HG03521 (cell line): ENCODE data around the gene UNC13D.
A peak's percentile ranks its signal among the peaks of the same experiment; 100 is the strongest.
"Not testable (repeated sequence)": the region's sequence is repeated elsewhere in the genome, so short reads cannot be mapped to it uniquely, and the experiment has no call there.

Source experiments
- ATAC-seq: cut with Tn5 transposase; IDR thresholded peaks from one replicate; pipeline ENCODE4 v1.9.1; 2021; ENCODE audit warnings: mild to moderate bottlenecking, moderate library complexity; ENCODE audit not compliant: unreplicated experiment

The UNC13D gene

DNA sequence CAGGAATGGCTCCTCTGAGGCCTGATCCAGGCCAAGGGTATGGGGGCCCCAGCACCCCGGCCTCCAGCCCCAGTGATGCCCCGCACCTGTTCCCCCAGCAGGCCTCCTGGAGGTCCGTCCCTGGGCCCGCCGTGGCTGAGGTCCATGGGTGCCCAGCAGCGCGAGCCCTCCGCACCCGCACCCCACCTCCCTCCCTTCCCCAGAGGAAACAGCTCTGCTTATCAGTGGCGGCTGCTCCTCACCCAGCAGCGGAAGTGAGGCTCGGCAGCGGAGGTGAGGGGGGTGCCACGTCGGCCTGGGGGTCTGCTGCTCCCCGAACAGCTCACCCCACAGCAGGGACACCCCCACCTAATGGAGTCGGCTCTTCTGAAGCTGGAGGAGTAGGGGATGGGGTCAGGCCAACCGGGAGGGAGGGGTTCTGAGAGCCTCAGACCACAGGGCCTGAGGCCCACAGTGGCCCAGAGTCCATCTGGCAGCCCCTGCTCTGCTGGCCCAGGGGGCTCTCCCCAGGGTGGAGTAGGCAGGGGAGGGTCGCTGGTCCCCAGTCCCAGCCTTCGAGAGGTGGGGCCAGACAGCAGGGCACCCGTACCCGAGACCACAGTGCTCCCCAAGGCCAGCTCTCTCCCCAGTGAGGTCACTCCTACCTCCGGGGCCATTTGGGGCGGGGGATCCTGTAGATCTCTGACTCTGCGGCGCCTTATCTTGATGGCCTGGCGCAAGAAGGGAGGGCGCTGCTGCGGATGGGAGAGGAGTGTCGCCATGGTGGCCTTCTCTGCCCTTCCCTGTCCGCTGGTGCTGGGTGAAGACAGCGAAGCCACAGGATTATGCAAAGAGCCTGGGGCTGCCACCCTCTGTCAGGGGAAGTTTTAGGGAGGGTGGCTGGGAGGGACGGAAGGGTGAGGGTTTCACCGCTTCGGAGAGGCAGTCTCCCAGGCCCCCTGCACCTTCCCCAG lies at the start of gene UNC13D:
UNC13D (minus strand) TSS at position 828 of the 953 bp plus-strand sequence; CDS start at position 761, 67 bp downstream.
- ATAC-seq: no peak

DNA sequence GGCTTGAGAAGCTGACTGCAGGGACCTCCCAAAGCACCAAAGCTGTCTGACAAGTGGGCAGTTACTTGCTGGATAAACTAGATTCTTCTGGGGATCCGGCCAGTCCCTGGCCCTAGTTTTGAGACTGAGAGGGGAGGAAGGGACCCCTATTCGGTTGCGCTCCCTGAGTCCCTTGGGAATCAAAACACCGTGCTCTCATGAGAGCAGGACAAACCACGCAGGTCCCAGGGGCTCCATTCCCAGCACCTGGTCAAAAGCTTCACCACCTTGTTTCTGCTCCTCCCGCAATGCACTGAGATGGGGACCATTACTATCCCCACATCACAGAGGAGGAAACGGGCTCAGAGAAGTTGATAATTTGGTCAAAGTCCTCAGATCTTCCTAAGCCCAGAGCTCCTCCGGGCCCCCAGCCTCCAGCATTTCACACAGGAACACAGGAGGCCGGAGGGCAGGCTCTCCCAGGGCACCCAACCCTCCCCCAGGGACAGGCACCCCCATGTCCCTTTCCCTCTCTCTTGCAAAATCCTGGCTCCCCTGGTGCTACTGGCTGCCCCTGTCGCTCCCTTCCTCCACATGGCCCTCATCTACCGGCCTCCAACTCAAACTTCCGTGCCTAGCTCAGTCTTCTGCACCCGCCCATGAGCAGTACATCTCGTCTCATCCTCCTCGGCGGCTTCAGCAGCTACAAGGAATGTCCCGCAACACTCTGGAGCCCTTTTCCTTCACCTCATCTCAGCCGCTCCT lies 49.3 kb upstream of the UNC13D start:
- no peak for ATAC-seq

DNA sequence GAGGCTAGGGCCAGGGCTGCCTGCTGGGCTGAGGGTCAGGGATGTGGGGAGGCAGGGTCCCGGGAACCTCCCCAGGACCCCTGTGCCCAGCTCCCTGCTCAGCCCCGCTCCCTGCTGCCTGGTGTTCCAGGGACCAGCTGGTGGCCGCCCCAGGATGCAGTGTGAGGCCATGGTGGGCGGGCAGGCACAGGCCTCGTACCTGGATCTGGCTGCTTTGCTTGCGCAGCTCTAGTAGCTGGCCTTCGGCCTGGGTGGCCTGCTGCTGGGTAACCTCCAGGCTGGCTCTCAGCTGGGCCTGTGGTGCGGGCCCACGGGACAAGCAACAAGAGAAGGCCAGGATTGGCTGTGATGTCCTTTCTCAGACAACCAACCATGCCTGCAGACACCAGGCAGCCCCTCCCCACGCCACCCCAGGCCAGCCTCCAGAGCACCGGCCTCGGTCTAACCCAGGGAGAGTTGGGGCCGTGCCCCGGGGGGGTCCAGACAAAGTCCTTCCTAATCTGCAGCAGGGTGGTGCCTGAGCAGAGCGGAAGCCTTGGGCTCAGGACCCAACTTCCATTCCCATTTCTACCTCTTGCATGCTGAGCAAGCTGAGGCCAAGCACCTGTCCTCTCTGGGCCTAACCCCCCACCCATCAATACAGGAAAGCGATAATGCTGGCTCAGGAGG lies 48.5 kb upstream of the UNC13D start:
- ATAC-seq: no peak

DNA sequence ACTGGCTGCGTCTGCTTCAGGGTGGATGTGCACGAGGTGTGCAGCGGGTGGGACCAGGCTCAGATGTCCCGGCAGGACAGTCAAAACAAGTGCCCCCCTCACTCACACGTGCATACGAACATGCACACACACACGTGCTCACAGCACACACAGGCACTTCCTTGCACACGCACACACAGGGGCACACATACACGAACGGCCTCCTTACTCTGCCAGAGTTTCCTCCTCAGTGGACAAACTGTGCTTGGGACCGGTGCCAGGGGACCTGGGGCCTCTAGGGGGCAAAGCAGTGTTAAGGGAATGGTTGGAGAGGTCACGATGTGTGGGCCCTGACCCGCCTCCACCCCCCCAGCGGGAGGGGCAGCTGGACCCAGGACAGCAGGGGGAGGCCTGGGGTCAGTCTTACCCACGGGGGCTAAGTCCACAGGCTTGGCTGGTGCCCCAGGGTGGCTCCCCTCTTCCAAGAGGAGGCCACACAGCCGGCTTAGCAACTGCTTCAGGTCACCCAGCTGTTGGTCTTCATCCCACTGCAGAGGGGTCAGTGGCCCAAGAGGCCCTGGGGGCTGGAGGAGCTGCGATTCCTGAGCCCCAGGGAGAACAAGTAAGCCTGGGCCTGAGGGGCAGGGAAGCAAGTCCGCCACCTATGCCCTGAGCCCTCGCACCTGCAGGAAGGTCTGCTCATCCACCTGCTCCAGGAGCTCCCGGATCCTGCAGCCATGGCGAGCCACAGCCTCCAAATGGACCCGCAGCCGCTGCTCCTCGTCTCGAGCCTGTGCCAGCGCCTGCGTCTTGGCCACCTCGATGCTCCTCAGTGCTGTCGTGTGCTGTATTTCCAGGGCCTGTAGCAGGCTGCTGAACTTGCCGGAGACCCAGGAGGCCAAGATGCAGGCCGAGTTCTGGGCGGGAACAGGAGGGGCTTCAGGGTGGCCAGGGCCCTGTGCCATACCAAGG lies 47.7 kb upstream of the UNC13D start:
- ATAC-seq: no peak

DNA sequence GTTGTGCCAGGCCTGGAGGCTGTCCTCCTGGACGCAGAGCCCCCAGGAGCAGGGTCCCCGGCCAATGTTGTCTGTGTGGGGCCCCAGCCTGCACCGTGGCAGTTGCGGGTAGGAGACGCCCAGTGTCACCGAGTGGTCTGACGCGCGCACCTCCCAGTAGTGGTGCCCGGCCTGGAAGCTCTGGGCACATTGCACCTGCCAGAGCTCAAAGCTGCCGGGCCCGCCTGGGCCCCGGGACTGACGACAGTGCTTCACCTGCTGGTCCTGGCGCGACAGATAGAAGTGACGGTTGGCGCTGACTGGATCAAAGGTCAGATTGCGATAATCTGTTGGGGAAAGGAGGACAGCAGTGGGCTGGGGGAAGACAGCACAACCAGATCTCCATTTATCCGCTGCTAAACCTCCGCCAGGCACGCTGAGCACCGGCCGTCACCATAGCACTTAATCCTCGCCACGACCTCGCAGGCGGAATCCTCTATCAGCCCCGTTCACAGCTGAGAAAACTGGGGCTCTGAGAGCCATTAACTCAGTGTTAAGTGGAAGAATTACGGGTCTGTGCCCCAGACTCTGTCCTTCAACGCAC lies 46.9 kb upstream of the UNC13D start:
- no peak for ATAC-seq

DNA sequence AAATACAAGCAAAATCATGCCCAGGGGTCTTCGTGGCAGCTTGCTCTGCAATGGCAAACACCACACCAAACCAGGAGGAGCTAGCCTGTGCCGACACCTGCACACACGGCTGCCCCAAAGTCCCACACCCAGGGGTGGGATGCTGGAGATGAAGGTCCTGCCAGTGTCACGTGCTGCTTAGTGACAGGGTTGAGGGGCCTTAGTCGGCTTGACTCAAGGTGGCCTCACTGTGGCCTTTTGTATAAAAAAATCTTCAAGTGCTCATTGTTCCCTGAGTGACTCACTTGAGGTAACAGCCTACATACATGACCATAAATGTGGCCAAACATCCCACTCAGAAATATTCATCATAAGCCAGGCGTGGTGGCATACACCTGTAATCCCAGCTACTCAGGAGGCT lies 45.2 kb upstream of the UNC13D start:
- ATAC-seq: no peak

DNA sequence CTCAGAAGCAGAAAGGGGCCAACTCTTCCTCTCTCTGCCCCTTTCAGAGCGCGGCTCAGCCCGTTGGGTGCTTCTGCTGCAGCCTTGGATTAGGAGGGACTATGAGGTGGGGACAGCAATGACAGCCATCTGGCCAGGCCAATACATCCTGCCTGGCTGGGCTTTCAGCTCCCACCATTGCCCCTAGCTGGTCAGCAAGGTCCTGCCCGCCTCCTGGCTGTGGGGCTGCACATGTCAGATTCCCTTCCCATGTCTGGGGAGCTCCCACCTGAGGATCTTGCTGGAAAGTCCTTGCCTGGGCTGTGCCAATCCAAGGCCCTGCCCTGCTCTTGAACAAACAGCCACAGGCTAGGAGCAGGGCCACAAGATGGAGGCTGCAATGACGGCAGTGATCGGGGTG lies 44.3 kb upstream of the UNC13D start:
- no peak for ATAC-seq

DNA sequence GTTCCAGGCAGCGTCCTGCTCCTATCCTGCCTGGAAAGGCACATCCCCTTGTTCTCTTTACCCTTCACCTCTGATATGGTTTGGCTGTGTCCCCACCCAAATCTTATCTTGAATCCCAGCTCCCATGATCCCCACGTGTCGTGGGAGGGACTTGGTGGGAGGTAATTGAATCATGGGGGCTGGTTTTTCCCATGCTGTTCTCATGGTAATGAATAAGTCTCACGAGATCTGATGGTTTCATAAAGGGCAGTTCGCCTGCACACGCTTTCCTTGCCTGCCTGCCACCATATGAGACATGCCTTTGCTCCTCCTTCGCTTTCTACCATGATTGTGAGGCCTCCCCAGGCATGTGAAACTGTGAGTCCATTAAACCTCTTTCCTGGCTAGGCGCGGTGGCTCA lies 41.7 kb upstream of the UNC13D start:
- ATAC-seq: not testable (repeated sequence)

DNA sequence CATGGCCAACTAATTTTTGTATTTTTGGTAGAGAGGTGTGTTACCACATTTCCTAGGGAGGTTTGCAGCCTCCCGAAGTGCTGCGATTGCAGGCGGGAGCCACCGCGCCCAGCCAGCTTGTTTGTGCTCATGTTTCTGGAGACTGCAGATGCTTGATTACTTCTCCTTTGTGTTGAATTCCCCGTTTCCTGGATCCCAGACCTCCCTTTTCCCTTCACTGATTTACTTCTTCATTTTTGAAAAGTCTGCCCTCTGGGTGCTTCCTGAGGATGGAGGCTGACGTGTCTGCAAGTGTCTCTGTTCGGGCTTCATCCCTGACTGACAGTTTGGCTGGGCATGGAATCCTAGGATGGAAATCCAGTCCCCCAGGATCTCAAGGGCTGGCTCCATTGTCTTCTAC lies 41.2 kb upstream of the UNC13D start:
- ATAC-seq: no peak

DNA sequence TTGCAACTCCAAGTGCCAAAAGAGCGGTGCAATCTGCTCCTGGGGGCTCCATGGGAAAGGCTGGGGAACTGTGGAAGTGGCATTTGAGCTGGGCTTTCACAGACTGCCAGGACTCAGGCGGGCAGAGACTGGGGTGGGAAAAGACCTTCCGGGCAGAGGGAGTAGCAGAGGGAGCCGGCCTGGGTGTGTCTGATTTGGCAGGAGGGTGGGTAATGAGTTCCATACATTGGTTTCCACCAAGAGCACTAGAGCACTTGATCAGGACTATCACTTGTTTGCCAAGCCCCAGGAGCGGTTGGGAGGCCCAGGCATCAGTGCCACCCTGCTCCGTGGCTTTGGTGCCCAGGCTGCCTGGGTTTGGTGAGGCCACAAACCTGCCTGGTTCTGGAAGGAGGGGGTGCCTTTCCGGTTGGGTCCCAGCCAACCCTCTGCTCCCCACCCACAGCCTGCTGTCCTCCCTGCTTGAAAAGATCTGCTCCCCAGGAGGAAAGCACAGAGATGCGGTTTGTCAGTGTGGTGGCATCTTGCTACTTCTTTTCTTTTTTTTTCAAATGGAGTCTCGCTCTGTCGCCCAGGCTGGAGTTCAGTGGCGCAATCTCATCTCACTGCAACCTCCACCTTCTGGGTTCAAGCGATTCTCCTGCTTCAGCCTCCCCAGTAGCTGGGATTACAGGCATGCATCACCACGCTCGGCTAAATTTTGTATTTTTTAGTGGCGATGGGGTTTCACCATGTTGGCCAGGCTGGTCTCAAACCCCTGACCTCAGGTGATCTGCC lies 37.7 kb upstream of the UNC13D start:
- no peak for ATAC-seq

DNA sequence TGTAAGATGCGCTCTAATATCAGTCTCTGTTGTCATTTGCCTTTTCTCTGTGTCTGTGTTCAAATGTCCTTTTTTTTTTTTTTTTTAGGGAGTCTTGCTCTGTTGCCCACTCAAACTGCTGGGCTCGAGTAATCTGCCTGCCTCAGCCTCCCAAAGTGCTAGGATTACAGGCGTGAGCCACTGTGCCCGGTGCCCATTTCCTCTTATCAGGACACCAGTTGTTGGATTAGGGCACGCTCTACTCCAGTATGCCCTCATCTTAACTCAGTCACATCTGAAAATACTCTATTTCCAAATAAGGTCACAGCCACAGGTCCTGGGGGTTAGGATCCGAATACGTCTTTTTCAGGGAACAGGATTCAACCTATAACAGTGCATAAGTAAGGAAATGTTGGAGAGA lies 36.1 kb upstream of the UNC13D start:
- ATAC-seq: no peak

DNA sequence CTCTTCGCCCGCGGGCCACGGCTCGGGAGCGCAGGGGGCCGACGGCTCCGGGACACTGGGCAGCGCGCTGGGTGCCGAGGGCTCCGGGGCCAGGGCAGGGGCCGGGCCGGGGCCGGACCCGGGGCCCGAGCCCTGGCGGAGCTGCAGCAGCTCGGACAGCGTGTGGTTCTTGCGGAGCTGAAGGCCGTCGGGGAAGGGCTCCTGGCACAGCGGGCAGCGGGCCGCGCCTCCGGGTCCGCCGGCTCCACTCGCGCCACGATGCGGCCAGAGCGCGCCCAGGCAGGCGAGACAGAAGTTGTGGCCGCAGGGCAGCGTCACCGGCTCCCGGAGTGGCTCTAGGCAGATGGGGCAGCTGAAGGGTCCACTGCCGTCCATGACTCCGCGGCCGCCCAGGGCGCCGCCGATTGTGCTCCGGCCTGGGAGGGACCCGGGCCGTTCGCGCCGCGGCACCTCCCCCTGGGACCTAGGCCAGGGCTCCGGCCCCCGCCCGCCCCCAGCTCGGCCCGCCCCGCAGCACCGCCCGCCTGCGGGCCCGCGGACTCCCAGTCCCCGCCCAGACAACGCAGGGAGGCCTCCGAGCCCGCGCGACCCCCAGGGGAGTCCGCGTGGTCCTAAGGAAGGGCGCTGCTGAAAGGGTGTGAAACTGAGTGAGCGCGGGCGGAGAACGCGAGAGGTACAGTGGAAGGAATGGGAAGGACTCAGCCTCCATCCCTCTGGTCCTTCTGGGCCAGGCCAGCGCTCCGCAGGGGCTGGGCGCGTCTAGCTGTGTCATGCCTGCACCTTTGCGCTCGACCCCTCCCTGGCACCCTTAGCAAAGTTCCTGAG lies 34.2 kb upstream of the UNC13D start, which contains the start of gene TRIM47:
TRIM47 (minus strand) TSS at position 408 of the 825 bp plus-strand sequence; CDS start at position 375, 33 bp downstream.
- ATAC-seq: peak; percentile 28

DNA sequence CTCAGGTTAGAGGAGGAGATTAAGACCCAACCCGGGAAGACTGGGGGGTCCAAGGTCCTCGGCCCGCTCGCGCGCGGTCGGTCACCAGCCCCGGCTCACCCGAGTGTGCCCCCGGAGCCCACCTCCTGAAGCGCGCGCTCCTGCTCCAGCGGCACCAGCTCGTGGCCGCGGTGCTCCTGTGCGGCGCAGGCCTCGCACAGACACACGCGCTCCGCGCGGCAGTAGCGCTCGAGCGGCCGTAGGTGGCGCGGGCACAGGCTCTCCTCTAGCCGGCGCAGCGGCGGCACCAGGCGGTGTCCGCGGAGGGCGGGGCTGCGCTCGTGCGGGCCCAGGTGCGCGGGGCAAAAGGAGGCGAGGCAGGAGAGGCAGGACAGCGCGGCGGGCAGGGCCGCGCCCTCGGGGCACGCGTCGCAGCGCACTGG lies 33.6 kb upstream of the UNC13D start:
- peak; percentile 68 for ATAC-seq

DNA sequence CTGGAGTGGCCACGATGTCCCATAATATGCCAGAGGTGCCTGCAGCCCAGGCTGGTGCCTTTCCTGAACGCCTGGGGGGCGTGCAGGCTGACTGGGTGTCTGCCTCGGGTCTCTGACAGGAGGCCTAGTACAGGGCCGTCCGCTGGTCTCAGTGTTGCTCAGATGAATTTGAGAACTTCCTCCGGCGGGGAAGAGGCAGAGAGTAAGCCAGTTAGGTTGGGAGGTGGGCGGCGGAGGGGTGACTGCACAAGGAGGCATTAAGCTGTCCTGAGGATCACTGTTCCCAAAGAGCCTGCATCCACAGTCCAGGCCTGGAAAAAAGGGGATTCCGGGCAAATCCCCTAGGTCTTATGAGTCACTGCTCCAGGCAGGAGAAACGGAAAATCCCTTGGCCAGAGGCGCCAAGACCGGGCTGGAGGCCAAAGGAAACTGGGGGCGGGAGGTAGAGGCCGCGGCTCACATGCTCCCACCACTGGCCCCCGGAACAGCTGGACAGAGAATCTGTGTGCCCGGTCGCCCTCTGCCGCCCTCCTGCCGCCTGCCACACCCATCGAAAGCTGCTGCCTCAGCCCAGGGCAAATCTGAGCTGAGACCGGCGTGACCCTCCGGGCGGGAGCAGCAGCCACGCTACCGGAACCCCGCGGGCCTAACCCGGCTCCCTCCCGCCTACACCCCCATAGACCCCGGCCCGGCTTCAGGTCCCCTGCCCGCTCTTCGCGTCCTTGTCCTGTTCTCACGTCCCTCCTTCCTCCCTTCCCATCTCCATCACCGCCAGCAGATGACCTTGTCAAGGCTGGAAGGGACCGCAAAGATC lies 32.9 kb upstream of the UNC13D start:
- peak; percentile 12 for ATAC-seq

DNA sequence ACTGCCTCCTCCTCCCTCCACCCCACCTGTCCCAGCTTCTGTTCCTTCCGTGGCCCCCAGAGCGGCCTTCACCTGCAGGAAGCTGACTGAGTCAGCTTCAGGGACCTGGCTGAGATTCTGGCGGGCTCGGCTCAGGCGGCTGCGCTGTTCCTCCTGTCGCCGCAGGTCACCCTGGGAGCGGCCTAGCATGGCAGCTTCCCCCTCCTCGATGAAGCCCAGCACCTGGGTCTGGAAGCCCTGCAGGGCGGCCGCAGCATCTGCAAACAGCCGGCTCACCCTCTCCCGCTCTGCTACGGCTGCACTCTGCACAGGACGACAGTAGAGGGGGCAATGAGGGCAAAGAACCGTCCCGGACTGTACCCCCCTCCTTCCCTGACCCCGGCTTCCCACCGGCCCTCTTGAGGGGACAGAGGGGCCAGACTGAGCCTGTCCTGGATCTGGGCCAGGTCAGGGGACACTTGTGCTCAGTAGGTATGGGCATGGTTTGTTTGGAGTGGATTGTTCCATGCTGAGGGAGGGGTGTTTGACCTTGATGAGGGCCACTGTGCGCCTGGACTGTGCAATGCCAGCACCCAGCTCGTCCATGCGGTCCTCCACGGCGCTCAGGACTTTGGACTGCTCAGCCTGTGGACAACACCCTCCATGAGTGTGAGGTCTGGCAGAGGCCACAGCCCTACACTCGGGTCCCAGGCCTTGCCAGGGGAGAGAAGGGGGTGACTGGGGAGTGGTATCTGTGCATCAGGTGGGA lies 32.2 kb upstream of the UNC13D start:
- ATAC-seq: no peak

DNA sequence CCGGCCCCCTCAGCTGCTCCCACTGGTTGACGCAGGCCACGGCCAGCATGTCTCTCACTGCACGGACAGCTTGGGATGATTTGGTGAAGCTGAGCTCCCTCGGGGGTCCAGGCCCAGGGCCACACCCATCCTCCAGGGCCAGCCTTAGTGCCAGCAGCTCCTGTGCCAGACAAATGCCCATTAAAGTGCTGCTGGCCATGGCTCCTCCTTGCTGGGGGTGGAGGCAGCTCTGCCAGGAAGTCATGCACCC lies 31.7 kb upstream of the UNC13D start:
- ATAC-seq: no peak
